ENCODE measurements around the gene FCHSD1. TPM values are rescaled to one million over a fixed set of nuclear protein-coding genes. Genes with fewer than 3 reads are reported as not detected.

FCHSD1 gene
- total and polyA plus RNA-seq, 10 of the 15 experiments (the other 5 are each of a cell fraction or from before 2014, with no cell fraction given) = 0.97 to 22.8 (median 10.7) TPM

DNA sequence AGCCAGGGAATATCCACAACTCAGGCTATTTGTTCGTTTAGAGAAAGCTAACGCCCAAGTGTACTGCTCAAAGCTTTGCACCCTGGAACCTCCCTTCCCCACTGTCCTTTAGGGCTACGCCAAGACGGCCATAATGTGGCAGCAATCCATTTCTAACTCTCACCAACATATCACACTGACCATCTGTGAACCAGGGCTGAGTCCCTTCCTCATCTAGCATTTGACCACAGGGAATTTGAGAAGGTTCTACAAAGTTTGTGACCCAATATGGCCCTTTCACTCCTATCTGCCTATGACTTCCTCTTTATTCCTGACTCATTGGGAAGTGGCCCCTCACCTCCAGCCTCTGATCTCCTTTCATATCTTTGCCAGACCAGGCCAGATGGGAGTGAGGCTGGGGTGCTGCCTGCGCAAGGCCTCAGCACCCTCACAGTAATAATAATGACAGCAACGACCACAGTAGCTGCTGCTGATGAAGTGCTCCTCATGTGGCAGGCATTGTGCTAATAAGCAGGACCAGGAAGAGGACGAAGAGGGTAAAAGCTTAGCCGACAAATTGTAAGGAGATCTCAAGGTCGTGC lies 40.2 kb upstream of the FCHSD1 start:
- H3K9ac ChIP-seq (ENCODE audit: control insufficient read depth, insufficient read depth, low read length) = no peak overlapping the region
- no peak for DNase-seq (ENCODE audit: low read depth, low spot score)
- no peak for FAIRE-seq
- no peak overlapping the region for H3K4me3 ChIP-seq
- H3K9me3 ChIP-seq (replicated peaks; ENCODE audit: control insufficient read depth, insufficient read depth, low read length) = no peaks in the 10 kb centered on the region
- H3K79me2 ChIP-seq (ENCODE audit: control insufficient read depth, insufficient read depth, low read length) = no peaks in the 10 kb centered on the region
- in situ Hi-C loops (cut with MboI) = loop anchor here (5.0 to 10.0 kb wide), 3 partner anchors 191 to 453 kb away; partner anchors contain the start of gene PCDH12
- ChIA-PET SMC1A (ENCODE audit: uncharacterized antibody, unreplicated experiment) (interaction anchor here (0.6 to 4.3 kb wide), 17 partner anchors 8 to 454 kb away, joined by 3 to 46 read pairs (median 4); partner anchors contain the start of gene RNF14), RAD21 (ENCODE audit: unreplicated experiment) (interaction anchor here (0.7 to 6.6 kb wide), 29 partner anchors 9 to 458 kb away, joined by 3 to 67 read pairs (median 5); partner anchors contain the start of genes DELE1, FCHSD1, HDAC3 and PCDH1), POLR2A (interaction anchor here (1.1 kb wide), 1 partner anchor 270 kb away, joined by 4 read pairs; no protein-coding TSS in a partner anchor), CTCF (interaction anchor here (0.7 to 5.2 kb wide), 57 partner anchors 8 to 1190 kb away, joined by 3 to 101 read pairs (median 5); partner anchors contain the start of genes DELE1, GNPDA1, HDAC3 and PCDH1)
- peaks cover 0 to 5% of the 10 kb centered on the region in 2 experiments; a peak in 3 of 4 replicates for H3K27me3 ChIP-seq (replicated peaks in 1 of 2; ENCODE audit: control insufficient read depth in 2 of 2, insufficient read depth in 2 of 2, low read length in 1 of 2)
- TF ChIP-seq MTA2 (IDR thresholded peaks at IDR 0.05; ENCODE audit: low read depth) = no peak
- no peak for TF ChIP-seq STAT3 (IDR thresholded peaks at IDR 0.05; ENCODE audit: low read depth, low read length)
- TF ChIP-seq, protein P1, sequence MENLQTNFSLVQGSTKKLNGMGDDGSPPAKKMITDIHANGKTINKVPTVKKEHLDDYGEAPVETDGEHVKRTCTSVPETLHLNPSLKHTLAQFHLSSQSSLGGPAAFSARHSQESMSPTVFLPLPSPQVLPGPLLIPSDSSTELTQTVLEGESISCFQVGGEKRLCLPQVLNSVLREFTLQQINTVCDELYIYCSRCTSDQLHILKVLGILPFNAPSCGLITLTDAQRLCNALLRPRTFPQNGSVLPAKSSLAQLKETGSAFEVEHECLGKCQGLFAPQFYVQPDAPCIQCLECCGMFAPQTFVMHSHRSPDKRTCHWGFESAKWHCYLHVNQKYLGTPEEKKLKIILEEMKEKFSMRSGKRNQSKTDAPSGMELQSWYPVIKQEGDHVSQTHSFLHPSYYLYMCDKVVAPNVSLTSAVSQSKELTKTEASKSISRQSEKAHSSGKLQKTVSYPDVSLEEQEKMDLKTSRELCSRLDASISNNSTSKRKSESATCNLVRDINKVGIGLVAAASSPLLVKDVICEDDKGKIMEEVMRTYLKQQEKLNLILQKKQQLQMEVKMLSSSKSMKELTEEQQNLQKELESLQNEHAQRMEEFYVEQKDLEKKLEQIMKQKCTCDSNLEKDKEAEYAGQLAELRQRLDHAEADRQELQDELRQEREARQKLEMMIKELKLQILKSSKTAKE (IDR thresholded peaks at IDR 0.05; ENCODE audit: low read depth, poor library complexity, severe bottlenecking) = no peak
- no peak for TF ChIP-seq CEBPB (IDR thresholded peaks at IDR 0.05; ENCODE audit: borderline replicate concordance in 1 of 2, low read depth in 2 of 2, low read length in 2 of 2)
- no TSS peak for BruUV-seq (replicated peaks)
- 32% methylated on average over 9 of the region's 9 CpGs for WGBS (ENCODE audit: insufficient coverage, insufficient replicate concordance, low lambda C conversion rate, missing lambda C conversion rate)
- no peaks in the 10 kb centered on the region for H3K36me3 ChIP-seq (ENCODE audit: control insufficient read depth in 2 of 2, insufficient read depth in 2 of 2, low read length in 1 of 2)
- ATAC-seq = no peak
- no peak overlapping the region for H2AFZ ChIP-seq (ENCODE audit: control insufficient read depth, low read depth, low read length)
- intact Hi-C loops (cut with micrococcal nuclease; ENCODE audit: unreplicated experiment) = no loop called here
- no peak overlapping the region for H3K27ac ChIP-seq (ENCODE audit: control insufficient read depth, insufficient read depth)
- H3K4me2 ChIP-seq (ENCODE audit: control insufficient read depth, insufficient read depth) = no peak overlapping the region
- H4K20me1 ChIP-seq (ENCODE audit: control insufficient read depth, insufficient read depth) = no peaks in the 10 kb centered on the region
- H3K4me1 ChIP-seq (ENCODE audit: control insufficient read depth, insufficient read depth, low read length) = peaks cover 6% of the 10 kb centered on the region
